Immature natural killer cell (primary cell): ENCODE results near the gene GRK1. TPM values are rescaled to one million over a fixed set of nuclear protein-coding genes. Genes with fewer than 3 reads are reported as not detected.

Experiments used
- DNase-seq, 3 donors: peaks; one replicate each; pipeline ENCODE4 v3.0.0; 2022; ENCODE audit warnings: mixed read lengths in 1 of 3
- H3K27ac Mint-ChIP-seq, 6 donors: one replicate each; pipeline ENCODE4 v1.8.0; 2020; ENCODE audit warnings: mixed read lengths in 6 of 6, mild to moderate bottlenecking in 5 of 6, inconsistent platforms in 4 of 6, moderate library complexity in 3 of 6
- H3K27me3 Mint-ChIP-seq, 3 donors: one replicate each; pipeline ENCODE4 v1.8.0; 2020 to 2021; ENCODE audit warnings: low read depth in 3 of 3, mild to moderate bottlenecking in 3 of 3, mixed read lengths in 3 of 3, moderate library complexity in 3 of 3, inconsistent platforms in 1 of 3
- H3K36me3 Mint-ChIP-seq, 3 donors: one replicate each; pipeline ENCODE4 v1.8.0; 2020; ENCODE audit warnings: mixed read lengths in 3 of 3, inconsistent platforms in 2 of 3, mild to moderate bottlenecking in 2 of 3
- H3K4me1 Mint-ChIP-seq, 2 donors: one replicate each; pipeline ENCODE4 v1.8.0; 2020; ENCODE audit warnings: inconsistent platforms in 2 of 2, mild to moderate bottlenecking in 2 of 2, mixed read lengths in 2 of 2, moderate library complexity in 1 of 2
- H3K4me3 Mint-ChIP-seq, 5 donors: one replicate each; pipeline ENCODE4 v1.8.0; 2020; ENCODE audit warnings: mild to moderate bottlenecking in 5 of 5, mixed read lengths in 5 of 5, inconsistent platforms in 3 of 5, moderate library complexity in 3 of 5
- H3K9me3 Mint-ChIP-seq, 6 donors: one replicate each; pipeline ENCODE4 v1.8.0; 2020; ENCODE audit warnings: mild to moderate bottlenecking in 6 of 6, mixed read lengths in 6 of 6, inconsistent platforms in 4 of 6, moderate library complexity in 3 of 6
- polyA plus RNA-seq, 3 donors: library from polyadenylated mRNA; unstranded; fragments of 300-500 nt; fragmentation: Illumina TruSeq; gene quantifications; one replicate each; pipeline ENCODE4 v1.2.3, GENCODE V29; 2021

Gene GRK1
- polyA plus RNA-seq, 3 donors from 2014 or later, result not detected

DNA sequence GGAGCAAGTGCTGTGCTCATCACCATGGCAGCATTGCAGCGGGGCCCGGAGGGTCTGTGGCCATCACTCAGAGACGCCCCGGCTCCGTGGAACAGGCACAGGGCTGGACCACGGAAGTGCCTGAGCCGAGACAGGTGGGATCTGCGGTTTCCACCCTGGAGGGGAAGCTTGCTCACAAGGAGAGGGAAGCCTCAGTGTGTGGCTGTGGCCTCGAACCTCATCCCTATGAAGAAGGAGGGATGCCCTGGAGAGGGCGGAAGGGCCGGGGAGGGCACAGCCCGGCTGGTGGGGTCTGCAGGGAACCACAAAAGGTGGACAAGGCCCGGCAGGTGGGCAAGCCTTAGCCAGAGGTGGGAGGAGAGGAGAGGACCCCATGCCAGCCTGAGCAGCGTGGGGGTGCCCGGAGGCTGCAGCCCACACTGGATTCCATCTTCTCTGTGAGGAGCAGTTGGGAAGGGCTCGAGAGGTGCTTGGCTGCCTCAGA, 61.6 kb downstream of the GRK1 start:
- H3K4me3 Mint-ChIP-seq, result no peak overlapping the region
- peaks cover 0 to 9% of the 10 kb centered on the region in 2 donors for H3K4me1 Mint-ChIP-seq
- H3K27ac Mint-ChIP-seq, result no peak overlapping the region
- DNase-seq, result no peak
- H3K9me3 Mint-ChIP-seq, result no peaks in the 10 kb centered on the region
- H3K27me3 Mint-ChIP-seq, result peaks cover 11 to 22% (median 12%) of the 10 kb centered on the region in 3 donors
- no peaks in the 10 kb centered on the region for H3K36me3 Mint-ChIP-seq

DNA sequence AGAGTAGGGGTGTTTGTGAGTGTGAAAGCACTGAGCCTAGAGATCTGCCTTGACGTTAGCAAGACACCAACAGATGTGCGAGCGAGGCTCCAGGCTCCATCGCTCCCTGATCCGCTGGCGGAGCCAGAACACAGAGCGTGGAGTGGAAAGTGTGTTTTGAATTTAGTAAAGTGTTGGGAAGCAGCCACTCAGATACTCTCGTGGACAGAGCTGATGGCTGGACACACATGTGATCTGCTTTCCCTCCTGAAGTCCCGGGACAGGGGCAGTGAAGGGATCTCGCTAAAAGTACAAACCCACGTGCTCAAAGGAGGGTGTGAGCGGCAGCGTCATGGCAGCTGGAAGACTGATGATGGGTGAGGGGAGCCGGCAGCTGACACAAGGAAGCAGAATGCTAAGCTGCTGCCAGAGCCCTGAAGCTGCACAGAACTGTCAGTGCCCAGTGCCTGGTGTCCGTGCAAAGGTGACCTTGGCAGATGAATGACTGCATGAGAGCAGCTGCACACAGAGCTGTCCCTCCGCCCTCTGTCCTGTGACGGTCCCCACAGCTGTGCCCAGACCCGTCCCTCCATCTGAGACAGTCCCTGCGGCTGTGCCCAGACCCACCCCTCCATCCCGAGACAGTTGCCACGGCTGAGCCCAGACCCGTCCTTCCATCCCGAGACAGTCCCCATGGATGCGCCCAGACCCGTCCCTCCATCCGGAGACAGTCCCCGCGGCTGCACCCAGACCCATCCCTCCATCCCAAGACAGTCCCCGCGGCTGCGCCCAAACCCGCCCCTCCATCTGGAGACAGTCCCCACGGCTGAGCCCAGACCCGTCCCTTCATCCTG, 62.4 kb downstream of the GRK1 start:
- H3K27me3 Mint-ChIP-seq, result peaks cover 11 to 17% (median 15%) of the 10 kb centered on the region in 3 donors
- no peak for DNase-seq
- H3K4me1 Mint-ChIP-seq, result peaks cover 0 to 9% of the 10 kb centered on the region in 2 donors
- no peak overlapping the region for H3K27ac Mint-ChIP-seq
- no peaks in the 10 kb centered on the region for H3K36me3 Mint-ChIP-seq
- no peaks in the 10 kb centered on the region for H3K9me3 Mint-ChIP-seq
- H3K4me3 Mint-ChIP-seq, result no peak overlapping the region

DNA sequence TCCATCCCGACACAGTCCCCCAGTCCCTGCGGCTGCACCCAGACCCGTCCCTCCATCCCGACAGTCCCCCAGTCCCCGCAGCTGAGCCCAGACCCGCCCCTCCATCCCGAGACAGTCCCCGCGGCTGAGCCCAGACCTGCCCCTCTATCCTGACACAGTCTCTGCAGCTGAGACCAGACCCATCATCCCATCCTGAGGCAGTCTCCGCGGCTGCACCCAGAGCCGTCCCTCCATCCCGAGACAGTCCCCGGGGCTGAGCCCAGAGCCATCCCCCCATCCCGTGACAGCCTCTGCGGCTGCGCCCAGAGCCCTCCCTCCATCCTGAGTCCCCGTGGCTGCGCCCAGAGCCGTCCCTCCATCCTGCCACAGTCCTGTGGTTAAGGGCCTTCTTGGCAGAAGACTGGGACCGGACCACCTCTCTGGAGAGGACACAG, 63.3 kb downstream of the GRK1 start:
- H3K27ac Mint-ChIP-seq, result no peak overlapping the region
- H3K4me3 Mint-ChIP-seq, result no peak overlapping the region
- H3K4me1 Mint-ChIP-seq, result peaks cover 0 to 4% of the 10 kb centered on the region in 2 donors
- peaks cover 7 to 11% (median 8%) of the 10 kb centered on the region in 3 donors for H3K27me3 Mint-ChIP-seq
- H3K9me3 Mint-ChIP-seq, result no peaks in the 10 kb centered on the region
- no peaks in the 10 kb centered on the region for H3K36me3 Mint-ChIP-seq
- no peak for DNase-seq

DNA sequence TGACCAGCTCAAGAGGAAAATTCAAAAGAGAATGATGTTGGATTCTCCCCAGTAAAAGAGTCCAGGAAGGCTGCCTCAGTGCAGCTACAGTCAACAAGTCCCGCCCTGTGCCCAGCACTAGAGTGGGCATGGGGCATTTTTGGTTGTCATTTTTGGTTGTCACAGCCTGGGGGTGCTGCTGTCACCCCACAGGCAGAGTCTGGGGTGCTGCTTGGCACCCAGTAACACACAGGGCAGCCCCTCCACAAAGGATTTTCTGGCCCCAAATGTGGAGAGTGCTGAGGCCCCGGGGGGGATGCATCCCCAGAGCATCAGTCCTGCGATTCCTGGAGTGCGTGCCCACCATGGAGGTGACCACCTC, 63.8 kb downstream of the GRK1 start:
- Mint-ChIP-seq H3K36me3 (no peaks in the 10 kb centered on the region), H3K27me3 (peaks cover 7 to 11% (median 8%) of the 10 kb centered on the region in 3 donors), H3K4me1 (peaks cover 0 to 4% of the 10 kb centered on the region in 2 donors), H3K27ac (no peak overlapping the region), H3K9me3 (no peaks in the 10 kb centered on the region), H3K4me3 (no peak overlapping the region)
- no peak for DNase-seq

DNA sequence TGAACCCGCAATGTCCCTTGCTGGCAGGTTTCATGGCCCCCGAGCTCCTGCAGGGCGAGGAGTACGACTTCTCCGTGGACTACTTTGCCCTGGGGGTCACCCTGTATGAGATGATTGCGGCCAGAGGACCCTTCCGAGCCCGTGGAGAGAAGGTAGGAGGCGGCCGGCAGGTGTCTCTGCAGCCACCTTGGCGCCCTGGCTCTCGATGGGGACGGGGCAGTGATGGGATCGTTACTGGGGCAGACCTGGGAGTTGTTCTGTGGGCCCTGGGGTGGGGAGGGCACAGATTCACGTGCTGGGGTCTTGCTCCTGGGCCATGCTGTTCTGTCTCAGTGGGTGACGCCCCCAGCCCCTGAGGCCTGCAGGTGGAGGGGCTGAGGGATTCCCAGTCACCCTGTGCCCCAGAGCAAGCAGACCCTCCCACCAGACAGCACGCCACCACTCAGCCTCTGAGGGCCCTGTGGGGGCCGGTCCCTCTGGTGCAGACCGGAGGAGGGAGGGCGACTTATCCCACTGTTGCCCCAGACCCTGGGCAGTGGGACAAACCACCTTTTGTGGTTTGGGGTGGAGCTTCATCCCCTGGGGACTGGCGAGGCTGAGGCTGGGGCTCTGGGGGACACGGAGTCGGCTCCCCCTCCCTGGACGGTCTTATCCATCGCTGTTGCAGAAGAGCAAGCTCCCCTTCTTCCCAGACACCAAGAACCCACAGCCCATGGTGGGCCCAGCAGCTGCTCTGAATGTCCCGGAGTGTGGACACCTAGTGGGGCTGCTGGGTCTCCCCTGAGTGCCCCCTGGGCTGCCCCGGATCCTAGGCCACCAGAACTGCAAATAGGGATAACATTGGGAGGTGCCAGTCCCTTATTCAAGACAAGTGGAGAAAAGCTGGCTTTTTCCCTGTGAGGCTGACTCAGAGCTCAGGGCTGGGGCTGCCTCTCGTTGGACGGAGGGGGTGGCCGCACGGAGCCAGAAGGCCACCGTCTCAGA, 64.5 kb downstream of the GRK1 start:
- no peaks in the 10 kb centered on the region for H3K9me3 Mint-ChIP-seq
- H3K27ac Mint-ChIP-seq, result no peak overlapping the region
- peaks cover 0 to 4% of the 10 kb centered on the region in 2 donors for H3K4me1 Mint-ChIP-seq
- DNase-seq, result no peak
- no peak overlapping the region for H3K4me3 Mint-ChIP-seq
- no peaks in the 10 kb centered on the region for H3K36me3 Mint-ChIP-seq
- peaks cover 5 to 8% (median 6%) of the 10 kb centered on the region in 3 donors for H3K27me3 Mint-ChIP-seq

DNA sequence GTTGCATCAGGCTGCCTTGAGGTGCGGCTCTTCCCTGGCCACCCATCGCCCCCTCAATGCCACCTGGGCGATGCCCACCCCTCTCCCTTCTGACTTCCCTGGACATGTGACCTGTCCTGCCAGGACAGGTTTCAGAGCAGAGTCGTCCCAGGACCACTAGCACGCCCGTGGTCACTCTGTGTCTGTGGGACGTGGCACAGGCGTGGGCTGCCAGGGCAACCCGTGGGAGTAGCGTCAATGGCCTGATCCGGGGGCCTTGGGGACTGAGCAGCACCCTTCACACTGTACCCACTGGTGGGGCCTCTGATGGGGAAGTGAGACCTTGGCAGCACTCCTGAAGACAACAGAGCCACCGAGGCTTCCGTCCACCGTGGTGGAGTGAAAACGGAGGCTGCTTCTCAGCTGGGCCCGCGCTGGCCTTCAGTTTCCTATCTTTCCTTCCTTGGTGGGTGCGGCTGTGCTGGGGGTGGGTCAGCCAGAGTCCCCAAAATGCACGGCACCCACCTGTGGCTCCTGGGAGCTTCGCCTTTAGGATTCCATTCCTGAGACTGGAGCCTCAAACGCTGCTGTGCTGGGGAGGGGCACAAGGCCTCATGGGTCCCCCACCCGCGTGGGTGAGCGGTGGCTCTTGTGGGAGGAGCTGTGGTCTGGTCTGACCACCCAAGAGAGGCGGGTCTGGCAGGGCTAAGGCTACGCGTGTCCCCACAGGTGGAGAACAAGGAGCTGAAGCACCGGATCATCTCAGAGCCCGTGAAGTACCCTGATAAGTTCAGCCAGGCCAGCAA, 65.3 kb downstream of the GRK1 start:
- H3K27ac Mint-ChIP-seq, result no peak overlapping the region

DNA sequence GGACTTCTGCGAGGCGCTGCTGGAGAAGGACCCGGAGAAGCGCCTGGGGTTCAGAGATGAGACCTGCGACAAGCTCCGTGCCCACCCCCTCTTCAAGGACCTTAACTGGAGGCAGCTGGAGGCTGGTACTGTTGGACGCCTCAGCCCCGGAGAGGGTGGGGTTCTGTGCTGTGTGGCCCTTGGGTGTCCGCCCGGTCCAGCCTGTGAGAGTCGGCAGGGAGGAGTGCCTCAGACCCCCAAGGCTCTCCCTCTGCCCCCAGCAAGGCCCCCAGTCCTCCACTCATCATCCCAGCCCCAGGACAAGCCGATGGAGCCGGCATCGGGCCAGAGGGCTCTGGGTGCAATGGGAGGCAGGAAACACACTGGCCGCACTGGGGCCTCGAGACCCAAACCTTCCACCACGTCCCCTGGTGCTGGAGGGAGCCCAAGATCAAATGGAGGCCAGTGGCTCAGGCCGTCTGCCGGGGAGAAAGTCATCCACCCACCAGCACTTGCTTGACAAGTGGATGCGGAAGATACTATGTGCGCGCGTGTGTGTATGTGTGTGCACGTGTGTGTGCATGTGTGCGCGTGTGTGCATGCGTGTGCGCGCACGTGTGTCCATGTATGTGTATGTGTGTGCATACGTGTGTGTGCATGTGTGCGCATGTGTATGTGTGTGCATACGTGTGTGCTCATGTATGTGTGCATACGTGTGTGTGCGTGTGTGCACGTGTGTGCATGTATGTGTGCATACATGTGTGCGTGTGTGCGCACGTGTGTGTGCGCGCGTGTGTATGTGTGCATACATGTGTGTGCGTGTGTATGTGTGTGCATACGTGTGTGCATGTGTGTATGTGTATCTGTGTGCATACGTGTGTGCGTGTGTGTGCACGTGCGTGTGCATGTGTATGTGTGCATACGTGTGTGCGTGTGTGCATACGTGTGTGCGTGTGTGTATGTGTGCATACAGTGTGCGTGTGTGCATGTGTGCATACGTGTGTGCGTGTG, 66.2 kb downstream of the GRK1 start:
- peaks cover 0 to 2% of the 10 kb centered on the region in 2 donors for H3K4me1 Mint-ChIP-seq
- no peak overlapping the region for H3K4me3 Mint-ChIP-seq
- no peaks in the 10 kb centered on the region for H3K9me3 Mint-ChIP-seq
- H3K27ac Mint-ChIP-seq, result no peak overlapping the region
- DNase-seq, result no peak
- H3K27me3 Mint-ChIP-seq, result peaks cover 0 to 4% (median 0%) of the 10 kb centered on the region in 3 donors
- no peaks in the 10 kb centered on the region for H3K36me3 Mint-ChIP-seq

More for the DNA sequence above, 65.3 kb downstream of the GRK1 start:
- no peak overlapping the region for H3K4me3 Mint-ChIP-seq
- H3K27me3 Mint-ChIP-seq, result peaks cover under 1 to 4% (median under 1%) of the 10 kb centered on the region in 3 donors
- no peak for DNase-seq
- H3K36me3 Mint-ChIP-seq, result no peaks in the 10 kb centered on the region
- H3K9me3 Mint-ChIP-seq, result no peaks in the 10 kb centered on the region
- peaks cover 0 to 2% of the 10 kb centered on the region in 2 donors for H3K4me1 Mint-ChIP-seq

DNA sequence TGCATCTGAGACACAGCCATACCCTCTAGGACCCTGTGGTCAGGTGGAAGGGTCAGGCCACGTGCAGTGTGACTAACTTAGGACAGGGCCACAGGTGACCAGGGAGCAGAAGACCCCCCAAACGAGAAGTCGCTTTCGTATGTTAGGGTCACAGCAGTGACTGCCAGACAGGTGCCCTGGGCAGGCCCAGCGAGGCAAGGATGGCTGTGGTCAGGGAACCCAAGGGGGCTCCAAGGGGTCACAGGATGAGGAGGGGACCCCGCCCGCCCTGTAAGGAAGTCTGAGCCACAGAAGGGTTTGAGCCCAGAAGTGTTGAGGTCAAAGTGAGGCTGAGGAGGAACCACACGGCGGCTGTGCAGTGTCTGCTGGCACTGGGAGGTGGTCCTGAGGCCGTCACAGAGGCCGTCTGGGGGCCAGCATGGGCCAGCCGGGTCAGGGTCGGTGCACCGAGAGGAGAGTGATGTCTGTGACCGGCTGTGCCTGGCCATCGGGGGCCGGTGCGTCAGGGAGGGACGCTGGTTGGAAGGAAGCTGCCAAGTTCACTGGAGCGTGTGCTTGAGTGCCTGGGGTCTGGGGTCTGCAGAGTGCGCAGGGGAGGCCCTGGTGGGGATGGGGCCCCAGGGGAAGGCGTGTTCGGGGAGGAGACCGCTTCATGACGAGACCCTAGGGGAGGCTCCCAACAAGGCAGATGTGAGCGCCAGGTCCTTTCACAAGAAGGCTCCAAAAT, 67.2 kb downstream of the GRK1 start:
- Mint-ChIP-seq H3K27ac (no peak overlapping the region), H3K4me3 (no peak overlapping the region), H3K9me3 (no peaks in the 10 kb centered on the region), H3K4me1 (peaks cover 0 to 2% of the 10 kb centered on the region in 2 donors), H3K36me3 (no peaks in the 10 kb centered on the region), H3K27me3 (peaks cover 0 to 4% (median 0%) of the 10 kb centered on the region in 3 donors)
- DNase-seq, result no peak

DNA sequence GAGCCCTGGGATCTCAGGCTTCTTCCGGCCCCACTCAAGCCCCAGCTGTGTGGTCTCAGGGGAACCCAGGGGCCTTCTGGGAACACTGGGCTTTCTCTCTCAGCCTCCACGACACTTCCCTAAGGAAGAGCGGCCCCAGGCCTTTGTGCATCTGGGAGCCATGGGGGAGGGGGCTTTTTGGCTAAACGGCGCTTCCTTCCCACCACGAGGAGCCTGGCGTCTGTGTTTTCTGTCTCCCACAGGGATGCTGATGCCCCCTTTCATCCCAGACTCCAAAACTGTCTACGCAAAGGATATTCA, 67.8 kb downstream of the GRK1 start:
- H3K4me3 Mint-ChIP-seq, result no peak overlapping the region
- H3K4me1 Mint-ChIP-seq, result peaks cover 0 to 2% of the 10 kb centered on the region in 2 donors
- no peaks in the 10 kb centered on the region for H3K9me3 Mint-ChIP-seq

DNA sequence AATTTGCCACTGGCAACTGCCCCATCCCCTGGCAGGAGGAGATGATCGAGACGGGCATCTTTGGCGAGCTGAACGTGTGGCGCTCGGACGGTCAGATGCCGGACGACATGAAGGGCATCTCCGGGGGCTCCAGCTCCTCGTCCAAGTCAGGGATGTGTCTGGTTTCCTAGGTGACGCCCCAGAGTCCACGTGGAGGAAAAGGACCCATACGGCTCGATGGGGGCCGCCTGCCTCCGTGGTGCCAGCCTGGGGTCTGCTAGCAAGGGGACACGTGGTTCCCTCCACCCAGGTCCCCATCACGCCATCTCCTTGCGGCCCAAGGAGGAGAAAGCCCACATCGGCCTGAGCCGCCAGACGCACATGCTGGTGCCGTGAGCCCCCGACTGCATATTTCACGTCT, 68.2 kb downstream of the GRK1 start:
- Mint-ChIP-seq H3K4me1 (peaks cover 0 to 2% of the 10 kb centered on the region in 2 donors), H3K4me3 (no peak overlapping the region), H3K36me3 (no peaks in the 10 kb centered on the region), H3K27ac (no peak overlapping the region), H3K27me3 (peaks cover 0 to 4% (median 0%) of the 10 kb centered on the region in 3 donors), H3K9me3 (no peaks in the 10 kb centered on the region)
- DNase-seq, result no peak

More for the DNA sequence above, 67.8 kb downstream of the GRK1 start:
- no peak for DNase-seq
- Mint-ChIP-seq H3K36me3 (no peaks in the 10 kb centered on the region), H3K27ac (no peak overlapping the region), H3K27me3 (peaks cover 0 to 4% (median 0%) of the 10 kb centered on the region in 3 donors)

DNA sequence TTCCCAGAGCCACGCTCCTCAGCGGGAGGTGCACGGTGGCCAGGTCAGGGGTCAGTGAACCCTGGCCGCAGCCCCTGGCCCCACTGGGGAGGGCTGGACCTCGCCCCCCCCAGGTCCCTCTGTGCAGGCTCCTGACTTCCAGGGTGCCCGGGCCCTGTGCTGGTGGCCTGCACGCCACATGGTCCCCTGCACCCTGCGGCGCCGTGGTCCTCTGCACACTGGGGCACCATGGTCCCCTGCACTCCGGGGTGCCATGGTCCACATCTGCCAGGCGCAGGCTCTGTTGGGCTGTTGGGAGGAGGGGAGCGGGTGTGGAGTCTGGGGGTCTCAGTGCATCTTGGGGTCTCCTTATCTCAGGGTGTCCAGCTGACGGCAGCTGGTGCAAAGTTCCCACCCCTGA, 68.7 kb downstream of the GRK1 start:
- Mint-ChIP-seq H3K27me3 (peaks cover 0 to 6% (median 4%) of the 10 kb centered on the region in 3 donors), H3K27ac (no peak overlapping the region), H3K36me3 (no peaks in the 10 kb centered on the region), H3K9me3 (no peaks in the 10 kb centered on the region), H3K4me3 (no peak overlapping the region), H3K4me1 (peaks cover 2% of the 10 kb centered on the region in 2 donors)
- no peak for DNase-seq

DNA sequence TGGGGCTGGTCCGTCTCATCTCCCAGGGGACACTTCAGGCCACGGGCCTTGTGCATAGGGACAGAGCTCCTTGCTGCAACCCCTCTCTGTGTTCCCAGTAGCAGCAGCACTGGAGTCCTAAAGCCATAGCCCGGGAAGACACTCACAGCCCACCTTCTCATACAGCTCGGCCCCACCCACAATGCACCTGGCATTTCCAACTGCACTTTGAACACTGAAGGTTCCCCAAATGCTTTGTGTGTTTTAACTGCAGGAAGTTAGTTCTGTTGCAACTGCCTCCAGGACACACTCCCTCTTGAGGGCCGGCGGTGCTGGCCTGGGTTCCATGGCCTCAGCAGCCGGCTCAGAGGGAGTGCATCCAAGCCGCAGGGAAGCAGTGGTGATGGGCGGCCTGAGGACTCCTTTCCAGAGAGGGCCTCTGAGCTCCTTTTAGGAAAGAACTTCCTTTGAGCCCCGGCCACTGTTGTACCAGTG, 69.3 kb downstream of the GRK1 start:
- no peak overlapping the region for H3K4me3 Mint-ChIP-seq
- peaks cover under 1 to 6% (median 5%) of the 10 kb centered on the region in 3 donors for H3K27me3 Mint-ChIP-seq
- no peaks in the 10 kb centered on the region for H3K36me3 Mint-ChIP-seq
- H3K4me1 Mint-ChIP-seq, result peaks cover 7% of the 10 kb centered on the region in 2 donors
- no peak overlapping the region for H3K27ac Mint-ChIP-seq
- H3K9me3 Mint-ChIP-seq, result no peaks in the 10 kb centered on the region
- DNase-seq, result no peak
